Measurements from ENCODE around the gene TECTA.
"Not testable (repeated sequence)": the region's sequence is repeated elsewhere in the genome, so short reads cannot be mapped to it uniquely, and the experiment has no call there.

The TECTA gene

GRCh38 chr11:121095561-121095960 lies 5.5 kb upstream of the TECTA start:
- DNase-seq (ENCODE audit: low read depth in 2 of 2), result no peak

GRCh38 chr11:121099364-121099763 lies 1.7 kb upstream of the TECTA start:
- no peak for DNase-seq (ENCODE audit: low read depth in 2 of 2)

GRCh38 chr11:121099885-121100284 lies 1.2 kb upstream of the TECTA start:
- DNase-seq (ENCODE audit: low read depth in 2 of 2), result no peak

- no peak for DNase-seq (ENCODE audit: low read depth in 2 of 2)
Observed at GRCh38 chr11:121104312-121104762, 3.3 kb downstream of the TECTA start.

- DNase-seq (ENCODE audit: low read depth in 2 of 2), result no peak
Observed at GRCh38 chr11:121105063-121105480, 4.0 kb downstream of the TECTA start.

GRCh38 chr11:121105481-121106195 lies 4.6 kb downstream of the TECTA start:
- DNase-seq (ENCODE audit: low read depth in 2 of 2), result no peak

GRCh38 chr11:121106812-121107211 lies 5.8 kb downstream of the TECTA start:
- DNase-seq (ENCODE audit: low read depth in 2 of 2), result no peak

GRCh38 chr11:121108413-121108812 lies 7.4 kb downstream of the TECTA start:
- DNase-seq (ENCODE audit: low read depth in 2 of 2), result no peak

- no peak for DNase-seq (ENCODE audit: low read depth in 2 of 2)
Observed at GRCh38 chr11:121109471-121109870, 8.4 kb downstream of the TECTA start.

GRCh38 chr11:121109916-121110586 lies 9.0 kb downstream of the TECTA start:
- DNase-seq (ENCODE audit: low read depth in 2 of 2), result no peak

GRCh38 chr11:121110871-121111724 lies 10.1 kb downstream of the TECTA start:
- no peak for DNase-seq (ENCODE audit: low read depth in 2 of 2)

GRCh38 chr11:121112498-121113455 lies 11.7 kb downstream of the TECTA start:
- DNase-seq (ENCODE audit: low read depth in 2 of 2), result peak; percentile 3 to 14

- DNase-seq (ENCODE audit: low read depth in 2 of 2), result no peak
Observed at GRCh38 chr11:121113611-121114010, 12.6 kb downstream of the TECTA start.

- DNase-seq (ENCODE audit: low read depth in 2 of 2), result not testable (repeated sequence)
Observed at GRCh38 chr11:121115024-121115423, 14.0 kb downstream of the TECTA start.

GRCh38 chr11:121117788-121118187 lies 16.7 kb downstream of the TECTA start:
- no peak for DNase-seq (ENCODE audit: low read depth in 2 of 2)

- no peak for DNase-seq (ENCODE audit: low read depth in 2 of 2)
Observed at GRCh38 chr11:121119440-121119839, 18.4 kb downstream of the TECTA start.

GRCh38 chr11:121122328-121122727 lies 21.3 kb downstream of the TECTA start:
- no peak for DNase-seq (ENCODE audit: low read depth in 2 of 2)

GRCh38 chr11:121123496-121124069 lies 22.5 kb downstream of the TECTA start:
- no peak for DNase-seq (ENCODE audit: low read depth in 2 of 2)

- no peak for DNase-seq (ENCODE audit: low read depth in 2 of 2)
Observed at GRCh38 chr11:121127809-121128208, 26.8 kb downstream of the TECTA start.

- DNase-seq (ENCODE audit: low read depth in 2 of 2), result no peak
Observed at GRCh38 chr11:121129362-121130340, 28.6 kb downstream of the TECTA start.

Measured in activated CD4-positive, alpha-beta T cell treated with anti-CD3 and anti-CD28 coated beads for 24 hours (primary cell).